Esophagus squamous epithelium (tissue), 5 donors: Measurements from ENCODE around the gene AFG3L2. TPM values are rescaled to one million over a fixed set of nuclear protein-coding genes. Genes with fewer than 3 reads are reported as not detected.

Source experiments
- DNase-seq: peaks from one replicate; lab custom pipeline; 2025; lab: John Stamatoyannopoulos, UW
- H3K27ac ChIP-seq, 4 donors: fragments of 200-600 bp; sonication (generic); one replicate each; pipeline ENCODE4 v1.5.1; 2016 to 2019; ENCODE audit warnings: mild to moderate bottlenecking in 1 of 4
- H3K27me3 ChIP-seq, 4 donors: fragments of 200-600 bp; sonication (generic); 1 replicate in 3 of 4; 2 replicates in 1 of 4; pipeline versions ENCODE4 v1.5.1 to v1.6.0; 2017 to 2021; ENCODE audit warnings: antibody characterized with exemption in 1 of 4
- H3K36me3 ChIP-seq, 3 donors: fragments of 200-600 bp; sonication (generic); one replicate each; pipeline ENCODE4 v1.5.1; 2016 to 2019
- H3K4me1 ChIP-seq, 3 donors: fragments of 200-600 bp; sonication (generic); one replicate each; pipeline ENCODE4 v1.5.1; 2017 to 2019
- H3K4me3 ChIP-seq, 4 donors: fragments of 200-600 bp; sonication (generic); 1 replicate in 3 of 4; 2 replicates in 1 of 4; pipeline ENCODE4 v1.5.1; 2016 to 2019; ENCODE audit warnings: mild to moderate bottlenecking in 2 of 4, moderate library complexity in 1 of 4
- H3K9me3 ChIP-seq, 3 donors: fragments of 200-600 bp; sonication (generic); one replicate each; pipeline ENCODE4 v1.5.1; 2016 to 2019
- CTCF ChIP-seq, 6 experiments: fragments of 450-650 bp in 4 of 6; fragments of 200-600 bp in 2 of 6; sonication (generic) in 2 of 6; IDR thresholded peaks; one replicate each; pipeline ENCODE4 v1.5.1; 2016 to 2019; ENCODE audit warnings: antibody characterized with exemption in 6 of 6, mild to moderate bottlenecking in 4 of 6, moderate library complexity in 4 of 6
- POLR2A ChIP-seq, 4 donors: fragments of 450-650 bp; IDR thresholded peaks; one replicate each; pipeline ENCODE4 v1.6.1; 2017; ENCODE audit warnings: antibody characterized with exemption in 4 of 4, mild to moderate bottlenecking in 4 of 4, moderate library complexity in 3 of 4
- WGBS, 2 donors: methylation state at CpG; one replicate each; pipeline ENCODE4 v1.1.5; 2018; 5-methylcytosine and 5-hydroxymethylcytosine counted together
- intact Hi-C: fragments of 100-400 bp; cut with DNase I; formaldehyde crosslinking; loops from one replicate; pipeline ENCODE4 v1.15.0; 2022
- total RNA-seq, 4 donors: library from RNA; depleted of rRNA; stranded (reverse); fragments of >200 nt; gene quantifications; one replicate each; pipeline ENCODE4 v1.1.0, GENCODE V29; 2016
- donor health status: DM: yes; HTN: yes; CAD: no.

Gene AFG3L2
- total RNA-seq, 4 donors from 2014 or later: 41.5 to 62.9 (median 58.1) TPM

- 28 to 32% methylated on average over 4 to 6 of the region's 6 CpGs for WGBS, 2 donors
- no peak for DNase-seq
Measured at GRCh38 chr18:12403601-12404506, 26.8 kb upstream of the AFG3L2 start.

GRCh38 chr18:12401881-12402280 lies 24.9 kb upstream of the AFG3L2 start:
- TF ChIP-seq CTCF (IDR thresholded peaks at IDR 0.05): no peak
- intact Hi-C loops: no loop called here
- Histone ChIP-seq H3K27me3 (peaks cover 0 to 35% (median 0%) of the 10 kb centered on the region in 4 donors), H3K9me3 (no peaks in the 10 kb centered on the region), H3K4me1 (peaks cover 0 to 6% (median under 1%) of the 10 kb centered on the region in 3 donors), H3K36me3 (no peaks in the 10 kb centered on the region), H3K4me3 (no peak overlapping the region), H3K27ac (no peak overlapping the region)
- no peak for DNase-seq
- 36 to 68% methylated on average over 3 to 8 of the region's 9 CpGs for WGBS, 2 donors

More at GRCh38 chr18:12403601-12404506, 26.8 kb upstream of the AFG3L2 start:
- no peaks in the 10 kb centered on the region for H3K9me3 ChIP-seq
- TF ChIP-seq CTCF (IDR thresholded peaks at IDR 0.05) (no peak), POLR2A (IDR thresholded peaks at IDR 0.05) (no peak)
- peaks cover 0 to 37% (median 0%) of the 10 kb centered on the region in 4 donors for H3K27me3 ChIP-seq
- peaks cover 7 to 24% (median 11%) of the 10 kb centered on the region in 3 donors for H3K4me1 ChIP-seq
- H3K4me3 ChIP-seq: no peak overlapping the region
- H3K27ac ChIP-seq: no peak overlapping the region
- H3K36me3 ChIP-seq: no peaks in the 10 kb centered on the region
- intact Hi-C loops: no loop called here

GRCh38 chr18:12399231-12399630 lies 22.2 kb upstream of the AFG3L2 start:
- H3K27me3 ChIP-seq: peaks cover 0 to 9% (median 0%) of the 10 kb centered on the region in 4 donors
- no peak overlapping the region for H3K4me3 ChIP-seq
- no peaks in the 10 kb centered on the region for H3K36me3 ChIP-seq
- WGBS, 2 donors: 78 to 87% methylated on average over 3 to 4 of the region's 5 CpGs
- no peak overlapping the region for H3K27ac ChIP-seq
- intact Hi-C loops: no loop called here
- DNase-seq: no peak
- no peaks in the 10 kb centered on the region for H3K9me3 ChIP-seq
- no peaks in the 10 kb centered on the region for H3K4me1 ChIP-seq
- TF ChIP-seq POLR2A (IDR thresholded peaks at IDR 0.05): no peak
- no peak for TF ChIP-seq CTCF (IDR thresholded peaks at IDR 0.05)

GRCh38 chr18:12398625-12399024 lies 21.6 kb upstream of the AFG3L2 start:
- no peaks in the 10 kb centered on the region for H3K9me3 ChIP-seq
- TF ChIP-seq POLR2A (IDR thresholded peaks at IDR 0.05): no peak
- no peak overlapping the region for H3K4me3 ChIP-seq
- H3K27ac ChIP-seq: no peak overlapping the region
- DNase-seq: no peak
- intact Hi-C loops: no loop called here
- peaks cover 0 to 9% (median 0%) of the 10 kb centered on the region in 4 donors for H3K27me3 ChIP-seq
- no peaks in the 10 kb centered on the region for H3K4me1 ChIP-seq
- no peaks in the 10 kb centered on the region for H3K36me3 ChIP-seq
- 83 to 84% methylated on average over 5 of the region's 5 CpGs for WGBS, 2 donors

GRCh38 chr18:12397793-12398192 lies 20.8 kb upstream of the AFG3L2 start:
- no peak for DNase-seq
- H3K4me3 ChIP-seq: no peak overlapping the region
- intact Hi-C loops: no loop called here
- no peaks in the 10 kb centered on the region for H3K36me3 ChIP-seq
- H3K4me1 ChIP-seq: no peaks in the 10 kb centered on the region
- H3K27me3 ChIP-seq: peaks cover 0 to 4% (median 0%) of the 10 kb centered on the region in 4 donors
- WGBS, 2 donors: 84 to 86% methylated on average over 6 of the region's 6 CpGs
- no peaks in the 10 kb centered on the region for H3K9me3 ChIP-seq
- no peak overlapping the region for H3K27ac ChIP-seq
- TF ChIP-seq CTCF (IDR thresholded peaks at IDR 0.05) (no peak), POLR2A (IDR thresholded peaks at IDR 0.05) (no peak)
